ENCODE measurements around the gene XIRP2. TPM values are rescaled to one million over a fixed set of nuclear protein-coding genes. Genes with fewer than 3 reads are reported as not detected.

XIRP2 gene
- total RNA-seq, 6 experiments from 2014 or later = 0.05 to 2.0 (median 0.19) TPM

GRCh38 chr2:167147271-167147941 is 259.1 kb downstream of the XIRP2 start:
- WGBS (ENCODE audit: insufficient coverage, low coverage, low lambda C conversion rate, missing lambda C conversion rate) = 11% methylated on average over 6 of the region's 6 CpGs
- H3K4me1 ChIP-seq = no peaks in the 10 kb centered on the region
- no peaks in the 10 kb centered on the region for H3K27me3 ChIP-seq
- H3K27ac ChIP-seq = no peak overlapping the region
- no peaks in the 10 kb centered on the region for H3K36me3 ChIP-seq
- H3K4me3 ChIP-seq = no peak overlapping the region
- H3K9me3 ChIP-seq = no peaks in the 10 kb centered on the region
- DNase-seq = no peak
- intact Hi-C loops (cut with DNase I) = no loop called here
- ATAC-seq = no peak
- TF ChIP-seq POLR2A (IDR thresholded peaks at IDR 0.05) = no peak
- TF ChIP-seq CTCF (IDR thresholded peaks at IDR 0.05) = no peak

GRCh38 chr2:167151894-167152293 is 263.6 kb downstream of the XIRP2 start:
- no peaks in the 10 kb centered on the region for H3K27me3 ChIP-seq
- no peak overlapping the region for H3K4me3 ChIP-seq
- no peaks in the 10 kb centered on the region for H3K36me3 ChIP-seq
- H3K9me3 ChIP-seq = no peaks in the 10 kb centered on the region
- H3K27ac ChIP-seq = no peak overlapping the region
- ATAC-seq (no peak), DNase-seq (no peak)
- TF ChIP-seq POLR2A (IDR thresholded peaks at IDR 0.05) = no peak
- H3K4me1 ChIP-seq = no peaks in the 10 kb centered on the region
- WGBS (ENCODE audit: insufficient coverage, low coverage, low lambda C conversion rate, missing lambda C conversion rate) = 40% methylated on average over 1 of the region's 1 CpG
- intact Hi-C loops (cut with DNase I) = no loop called here

GRCh38 chr2:167157523-167157922 is 269.2 kb downstream of the XIRP2 start:
- H3K27me3 ChIP-seq = no peaks in the 10 kb centered on the region
- H3K9me3 ChIP-seq = no peaks in the 10 kb centered on the region
- no peaks in the 10 kb centered on the region for H3K36me3 ChIP-seq
- no peak for ATAC-seq
- no peak overlapping the region for H3K4me3 ChIP-seq
- TF ChIP-seq CTCF (IDR thresholded peaks at IDR 0.05) (no peak), POLR2A (IDR thresholded peaks at IDR 0.05) (no peak)
- WGBS (ENCODE audit: insufficient coverage, low coverage, low lambda C conversion rate, missing lambda C conversion rate) = 25% methylated on average over 1 of the region's 1 CpG
- no peak for DNase-seq
- intact Hi-C loops (cut with DNase I) = no loop called here
- H3K27ac ChIP-seq = no peak overlapping the region
- no peaks in the 10 kb centered on the region for H3K4me1 ChIP-seq

GRCh38 chr2:167177196-167177595 is 288.9 kb downstream of the XIRP2 start:
- no peak overlapping the region for H3K27ac ChIP-seq
- no peaks in the 10 kb centered on the region for H3K27me3 ChIP-seq
- DNase-seq (no peak), ATAC-seq (no peak)
- TF ChIP-seq POLR2A (IDR thresholded peaks at IDR 0.05) (no peak), CTCF (IDR thresholded peaks at IDR 0.05) (no peak)
- no peaks in the 10 kb centered on the region for H3K9me3 ChIP-seq
- no peak overlapping the region for H3K4me3 ChIP-seq
- intact Hi-C loops (cut with DNase I) = no loop called here
- no peaks in the 10 kb centered on the region for H3K36me3 ChIP-seq
- H3K4me1 ChIP-seq = no peaks in the 10 kb centered on the region

- DNase-seq (no peak), ATAC-seq (no peak)
- Histone ChIP-seq H3K27ac (no peak overlapping the region), H3K4me1 (no peaks in the 10 kb centered on the region), H3K4me3 (no peak overlapping the region), H3K9me3 (no peaks in the 10 kb centered on the region), H3K27me3 (no peaks in the 10 kb centered on the region), H3K36me3 (no peaks in the 10 kb centered on the region)
- 30% methylated on average over 3 of the region's 3 CpGs for WGBS (ENCODE audit: insufficient coverage, low coverage, low lambda C conversion rate, missing lambda C conversion rate)
- TF ChIP-seq POLR2A (IDR thresholded peaks at IDR 0.05) (no peak), CTCF (IDR thresholded peaks at IDR 0.05) (no peak)
- intact Hi-C loops (cut with DNase I) = no loop called here
Measured at GRCh38 chr2:167181134-167181533, 292.9 kb downstream of the XIRP2 start.
